DMS153 treated with DMSO at 0.1 percent for 48 hours (cell line): ENCODE results near the gene RNF148.

Experiments used
- DNase-seq: peaks from one replicate; lab custom pipeline; 2025; ENCODE audit not compliant: unreplicated experiment; lab: John Stamatoyannopoulos, UW

The RNF148 gene

GRCh38 chr7:122702872-122703510 is at the start of gene RNF148:
Gene RNF148, minus strand, starts transcription at chr7:122702922. Its CDS starts 172 bp downstream, at chr7:122702750.
- no peak for DNase-seq

- no peak for DNase-seq
Measured at GRCh38 chr7:122750389-122750788, 47.7 kb upstream of the RNF148 start.

GRCh38 chr7:122748195-122748594 is 45.5 kb upstream of the RNF148 start:
- no peak for DNase-seq

GRCh38 chr7:122746948-122747347 is 44.2 kb upstream of the RNF148 start:
- DNase-seq = no peak

- DNase-seq = peak; percentile 55
Measured at GRCh38 chr7:122743211-122743610, 40.5 kb upstream of the RNF148 start.

GRCh38 chr7:122738947-122739346 is 36.2 kb upstream of the RNF148 start:
- DNase-seq = no peak

GRCh38 chr7:122736183-122736582 is 33.5 kb upstream of the RNF148 start:
- no peak for DNase-seq

- no peak for DNase-seq
Measured at GRCh38 chr7:122727759-122728158, 25.0 kb upstream of the RNF148 start.

- no peak for DNase-seq
Measured at GRCh38 chr7:122727354-122727753, 24.6 kb upstream of the RNF148 start.

- DNase-seq = no peak
Measured at GRCh38 chr7:122726881-122727280, 24.2 kb upstream of the RNF148 start.

- DNase-seq = no peak
Measured at GRCh38 chr7:122724366-122724765, 21.6 kb upstream of the RNF148 start.

- no peak for DNase-seq
Measured at GRCh38 chr7:122719010-122719578, 16.4 kb upstream of the RNF148 start.

- DNase-seq = no peak
Measured at GRCh38 chr7:122717356-122718089, 14.8 kb upstream of the RNF148 start.

GRCh38 chr7:122715183-122715582 is 12.5 kb upstream of the RNF148 start:
- no peak for DNase-seq

- no peak for DNase-seq
Measured at GRCh38 chr7:122710916-122711315, 8.2 kb upstream of the RNF148 start.

- no peak for DNase-seq
Measured at GRCh38 chr7:122709930-122710646, 7.4 kb upstream of the RNF148 start.

- no peak for DNase-seq
Measured at GRCh38 chr7:122706836-122707235, 4.1 kb upstream of the RNF148 start.

- DNase-seq = no peak
Measured at GRCh38 chr7:122699017-122699416, 3.7 kb downstream of the RNF148 start, which contains the start of gene RNF133. Gene RNF133, minus strand, starts transcription at chr7:122699117. Its CDS starts 199 bp downstream, at chr7:122698918.

- DNase-seq = no peak
Measured at GRCh38 chr7:122695816-122696215, 6.9 kb downstream of the RNF148 start.

- DNase-seq = no peak
Measured at GRCh38 chr7:122694697-122695096, 8.0 kb downstream of the RNF148 start.

- no peak for DNase-seq
Measured at GRCh38 chr7:122692769-122693309, 9.9 kb downstream of the RNF148 start.
